NCI-H2029 (cell line): ENCODE data around the gene TELO2.

Experiments used
- DNase-seq: peaks from one replicate; lab custom pipeline; 2025; lab: John Stamatoyannopoulos, UW

TELO2 gene

DNA sequence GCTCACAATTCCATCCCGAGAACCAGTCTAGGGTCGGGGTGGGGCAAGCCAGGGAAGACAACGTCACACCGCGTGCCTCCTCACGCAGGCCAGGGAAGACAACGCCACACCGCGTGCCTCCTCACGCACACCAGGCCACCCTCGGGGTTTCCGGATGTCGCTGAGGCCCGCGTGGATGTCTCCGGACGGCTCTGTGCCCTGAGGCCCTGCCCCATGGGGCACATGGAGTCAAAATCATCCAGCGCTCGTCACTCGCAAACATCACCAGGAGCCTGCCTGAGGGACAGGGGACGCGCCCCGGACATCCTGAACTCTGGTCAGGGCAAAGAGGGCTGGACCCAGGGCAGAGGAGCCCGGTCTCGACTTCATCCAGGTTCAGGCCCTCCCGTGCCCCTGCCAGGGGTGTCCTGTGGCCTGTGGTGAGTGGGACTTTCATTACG, 44.0 kb downstream of the TELO2 start:
- no peak for DNase-seq

GRCh38 chr16:1537763-1538289, 44.7 kb downstream of the TELO2 start:
- no peak for DNase-seq

DNA sequence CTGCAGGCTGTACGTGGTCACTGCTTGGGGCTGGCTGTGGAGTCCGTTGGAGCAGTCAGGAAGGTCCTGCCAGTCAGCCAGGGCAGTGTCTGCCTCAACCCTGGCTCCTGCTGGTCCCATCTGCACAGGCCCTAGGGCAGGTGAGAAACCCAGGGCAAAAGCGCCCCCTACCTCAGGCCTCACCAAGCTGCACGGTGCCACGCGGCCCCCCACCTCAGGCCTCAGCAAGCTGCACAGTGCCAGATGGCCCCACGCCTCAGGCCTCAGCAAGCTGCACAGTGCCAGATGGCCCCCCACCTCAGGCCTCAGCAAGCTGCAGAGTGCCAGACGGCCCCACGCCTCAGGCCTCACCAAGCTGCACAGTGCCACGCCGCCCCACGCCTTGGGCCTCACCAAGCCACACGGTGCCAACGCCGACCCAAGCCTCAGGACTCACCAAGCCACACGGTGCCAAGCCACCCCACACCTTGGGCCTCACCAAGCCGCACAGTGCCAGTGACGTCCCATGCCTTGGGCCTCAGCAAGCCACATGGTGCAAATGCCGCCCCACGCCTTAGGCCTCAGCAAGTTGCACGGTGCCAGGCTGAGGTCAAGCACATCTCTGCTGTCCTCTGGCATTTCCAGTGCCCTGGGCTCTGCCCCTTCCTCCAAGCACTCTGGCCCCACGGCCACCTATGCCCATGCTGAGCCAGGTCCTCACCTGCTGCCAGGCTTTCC, 45.8 kb downstream of the TELO2 start:
- no peak for DNase-seq

GRCh38 chr16:1539720-1540555, 46.8 kb downstream of the TELO2 start:
- DNase-seq = no peak

GRCh38 chr16:1540556-1540855, 47.3 kb downstream of the TELO2 start:
- no peak for DNase-seq

- no peak for DNase-seq
These were observed 48.4 kb downstream of the TELO2 start for GRCh38 chr16:1541293-1542165.

DNA sequence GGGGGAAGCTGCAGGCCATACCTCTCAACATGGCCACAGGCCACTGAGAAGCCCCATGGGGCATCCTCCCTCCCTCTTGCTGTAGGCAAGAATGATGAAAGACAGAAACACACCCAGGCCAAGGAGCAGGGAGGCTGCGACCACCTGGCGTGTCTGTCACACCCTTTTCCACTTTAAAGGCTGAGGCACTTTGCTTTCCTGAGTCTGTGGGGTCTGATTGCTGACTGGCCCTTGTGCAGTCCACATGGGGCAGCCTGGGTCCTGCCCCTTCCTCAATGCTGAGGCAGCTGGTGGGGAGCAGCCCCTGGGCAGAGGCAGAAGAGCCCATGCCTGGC, 49.0 kb downstream of the TELO2 start:
- DNase-seq = no peak

DNA sequence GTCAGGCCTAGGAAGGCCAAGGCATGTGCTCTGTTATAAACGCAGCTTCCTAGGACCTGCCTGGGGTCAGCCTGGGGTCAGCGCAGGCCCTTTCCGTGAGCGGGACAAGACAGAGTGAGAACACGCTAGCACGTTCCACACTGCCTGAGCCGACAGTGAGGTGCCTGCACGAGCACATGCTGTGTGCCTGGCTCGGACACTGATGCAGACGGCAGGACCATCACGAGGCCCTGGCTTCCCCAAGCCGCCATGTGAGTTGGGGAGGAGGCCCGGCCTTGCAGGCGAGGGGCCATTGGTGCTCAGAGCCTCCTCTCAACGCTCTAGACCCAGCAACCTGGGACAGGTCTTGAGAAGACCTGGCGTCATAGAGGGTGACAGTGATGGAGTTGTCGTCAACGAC, 49.4 kb downstream of the TELO2 start:
- no peak for DNase-seq

DNA sequence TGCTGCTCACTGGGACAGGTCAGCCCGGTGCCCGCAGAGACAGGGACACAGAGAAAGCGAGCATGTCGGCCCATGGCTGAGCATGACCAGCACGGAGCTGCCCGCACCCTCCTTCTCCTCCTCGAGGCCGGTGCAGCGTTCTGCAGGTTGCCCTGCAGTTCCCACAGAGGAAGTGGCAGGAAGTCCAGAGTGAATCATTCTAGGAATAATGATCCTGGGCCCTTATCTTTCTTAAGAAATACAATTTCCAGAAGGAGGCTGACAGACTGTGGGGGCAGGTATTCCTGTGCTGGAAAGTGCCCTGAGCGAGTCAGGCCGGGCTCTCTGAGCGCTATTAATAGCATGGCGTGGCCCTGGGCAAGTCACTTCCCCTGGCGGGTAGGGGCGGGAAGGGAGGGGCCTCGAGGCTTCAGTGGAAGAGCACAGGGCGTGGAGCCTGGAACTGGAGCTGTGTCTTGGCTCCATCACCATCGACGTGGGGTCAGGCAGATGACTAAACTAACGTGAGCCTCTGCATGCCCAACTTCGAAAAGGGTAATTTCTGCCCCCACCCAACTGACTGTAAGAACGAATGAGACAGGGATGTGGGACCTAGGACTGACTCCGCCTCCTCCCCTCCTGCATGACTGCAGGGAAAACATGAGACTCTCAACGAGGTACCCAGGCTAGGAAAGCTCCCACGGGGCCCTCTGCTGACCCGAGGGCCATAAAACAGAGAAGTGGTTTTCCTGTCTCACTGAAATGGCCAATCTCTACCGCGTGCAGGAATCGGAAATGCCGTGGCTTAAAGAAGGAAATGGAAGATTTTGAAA, 50.1 kb downstream of the TELO2 start:
- DNase-seq = no peak

- no peak for DNase-seq
These were observed 52.2 kb downstream of the TELO2 start for GRCh38 chr16:1545044-1546040.

DNA sequence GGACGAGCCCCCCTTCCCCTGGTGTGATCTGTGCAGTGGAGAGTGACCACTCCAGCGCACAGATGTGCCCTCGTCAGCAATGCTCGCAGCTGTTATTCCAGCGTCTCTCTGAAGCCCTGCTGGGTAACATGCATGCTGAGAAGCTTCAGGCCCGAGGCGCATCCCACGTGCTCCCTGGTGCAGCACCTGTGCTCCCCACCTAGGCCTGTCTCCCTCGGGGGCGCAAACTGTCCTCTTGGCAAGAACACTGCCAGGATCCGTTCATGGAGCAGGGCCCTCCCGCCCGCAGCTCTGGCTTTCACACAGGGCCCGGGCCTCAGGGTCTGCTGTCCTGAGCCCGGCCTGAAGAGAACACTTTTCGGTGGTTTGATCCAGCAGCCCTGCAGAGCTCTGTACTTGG, 53.3 kb downstream of the TELO2 start:
- DNase-seq = no peak

DNA sequence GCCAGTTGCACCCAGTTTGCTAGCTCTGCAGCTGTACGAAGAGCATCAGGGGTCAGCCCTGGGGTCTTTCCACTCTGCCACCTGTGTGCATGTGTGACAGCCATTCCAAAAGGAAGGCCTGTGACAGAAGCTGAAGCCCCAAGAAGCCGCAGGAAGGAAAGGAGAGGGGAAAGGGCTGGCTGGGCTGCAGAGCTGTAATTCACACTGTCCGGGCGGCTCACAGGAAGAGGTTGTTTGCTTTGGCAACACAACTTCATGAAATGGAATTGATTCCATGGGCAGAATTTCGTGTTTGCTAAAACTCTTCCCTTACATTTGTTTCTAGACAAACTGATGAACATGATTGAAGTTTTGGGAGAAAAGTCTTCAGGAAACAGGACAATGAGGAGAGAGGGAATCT, 55.1 kb downstream of the TELO2 start:
- no peak for DNase-seq

- DNase-seq = no peak
These were observed 55.6 kb downstream of the TELO2 start for GRCh38 chr16:1548727-1549126.

DNA sequence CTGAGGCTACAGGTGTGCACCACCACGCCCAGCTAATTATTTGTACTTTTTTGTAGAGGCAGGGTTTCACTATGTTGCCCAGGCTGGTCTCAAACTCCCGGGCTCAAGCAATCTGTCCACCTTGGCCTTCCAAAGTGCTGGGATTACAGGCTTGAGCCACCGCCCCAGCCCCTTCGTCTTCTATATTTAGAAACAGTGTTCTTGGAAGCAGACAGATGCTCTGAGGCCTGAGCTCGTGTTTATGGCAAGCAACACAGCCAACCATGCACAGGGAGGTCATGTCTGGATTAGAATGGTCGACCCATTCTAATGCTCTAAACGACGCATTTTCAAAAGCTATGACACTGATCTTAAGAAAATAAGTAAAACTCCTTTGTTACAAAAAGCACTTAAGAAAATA, 56.9 kb downstream of the TELO2 start:
- no peak for DNase-seq

- no peak for DNase-seq
These were observed 57.5 kb downstream of the TELO2 start for GRCh38 chr16:1550696-1551095.

DNA sequence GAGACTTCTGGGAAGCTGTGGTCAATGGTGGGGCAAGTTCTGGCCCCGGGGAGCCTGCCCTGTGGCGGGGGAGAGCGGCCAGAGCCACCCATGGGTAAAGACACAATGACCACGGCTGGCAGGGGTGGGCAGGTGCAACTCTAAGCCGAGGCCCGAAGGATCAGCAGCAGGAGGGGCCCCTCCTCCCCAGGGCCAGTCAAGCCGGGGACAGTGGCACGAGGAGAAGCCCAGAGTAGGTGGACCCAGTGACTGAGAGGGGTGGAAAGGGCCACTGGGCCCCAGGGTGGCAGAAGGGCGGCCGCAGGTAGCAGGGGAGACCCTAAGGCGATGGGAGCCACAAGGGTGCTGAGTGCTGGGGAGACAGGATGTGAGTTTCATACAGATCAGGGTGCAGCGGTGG, 58.0 kb downstream of the TELO2 start:
- DNase-seq = no peak

DNA sequence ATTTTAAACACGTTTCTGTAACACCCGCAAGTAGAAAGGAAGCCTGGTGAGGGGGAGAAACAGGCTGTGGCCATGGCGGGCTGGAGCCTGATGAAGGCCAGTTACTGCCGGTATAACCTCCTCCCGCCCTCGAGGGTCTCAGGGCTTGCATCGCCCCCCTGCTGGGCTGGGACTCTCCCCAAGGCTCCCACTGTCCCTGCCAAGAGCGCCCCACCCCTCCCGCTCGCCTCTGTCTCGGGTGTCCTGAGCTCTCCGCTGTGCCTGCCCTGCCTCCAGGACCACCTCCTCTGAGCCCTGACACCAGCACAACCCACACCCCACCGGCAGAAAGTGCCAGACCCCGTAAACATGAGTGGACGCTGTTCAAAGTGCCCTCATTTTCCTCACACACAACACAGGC, 59.0 kb downstream of the TELO2 start:
- DNase-seq = no peak

DNA sequence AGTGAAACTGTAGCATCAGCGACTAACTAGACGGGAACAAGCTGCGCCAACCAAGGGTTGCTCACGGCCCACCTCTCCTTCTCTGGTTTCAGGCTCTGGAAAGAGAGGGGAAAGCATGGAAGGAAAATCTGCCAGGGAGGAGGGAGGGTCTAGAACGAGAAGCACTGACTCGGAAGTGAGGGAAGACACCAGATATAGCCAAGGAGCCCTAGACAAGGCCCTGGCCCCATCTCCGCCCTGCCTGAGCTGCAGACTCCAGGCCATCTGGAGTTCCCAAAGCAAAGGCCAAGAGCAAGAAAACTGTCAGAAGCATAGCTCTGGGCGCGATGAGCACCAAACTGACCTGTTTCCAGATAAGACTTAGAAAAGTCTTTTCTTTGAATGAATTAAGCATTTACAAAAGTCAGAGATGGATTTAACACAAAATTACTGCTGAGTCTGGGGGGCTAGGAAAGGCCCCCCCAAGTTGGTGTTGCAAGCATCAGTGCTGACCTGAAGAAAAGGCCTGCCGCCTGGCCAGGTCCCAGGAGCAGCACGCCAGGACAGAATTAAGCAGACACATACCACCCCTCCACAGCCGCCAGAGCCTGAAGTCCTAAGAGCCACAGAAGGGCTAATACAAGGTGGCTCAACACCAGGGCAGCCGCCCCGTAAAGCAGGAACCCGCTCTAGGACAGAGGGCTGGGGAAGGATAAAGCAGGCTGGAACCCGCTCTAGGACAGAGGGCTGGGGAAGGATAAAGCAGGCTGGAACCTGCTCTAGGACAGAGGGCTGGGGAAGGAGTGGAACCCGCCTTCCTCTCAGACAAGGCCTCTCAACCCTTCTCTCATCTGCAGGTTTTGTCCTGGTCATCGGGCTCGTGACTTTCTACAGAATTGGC, 61.0 kb downstream of the TELO2 start:
- no peak for DNase-seq

DNA sequence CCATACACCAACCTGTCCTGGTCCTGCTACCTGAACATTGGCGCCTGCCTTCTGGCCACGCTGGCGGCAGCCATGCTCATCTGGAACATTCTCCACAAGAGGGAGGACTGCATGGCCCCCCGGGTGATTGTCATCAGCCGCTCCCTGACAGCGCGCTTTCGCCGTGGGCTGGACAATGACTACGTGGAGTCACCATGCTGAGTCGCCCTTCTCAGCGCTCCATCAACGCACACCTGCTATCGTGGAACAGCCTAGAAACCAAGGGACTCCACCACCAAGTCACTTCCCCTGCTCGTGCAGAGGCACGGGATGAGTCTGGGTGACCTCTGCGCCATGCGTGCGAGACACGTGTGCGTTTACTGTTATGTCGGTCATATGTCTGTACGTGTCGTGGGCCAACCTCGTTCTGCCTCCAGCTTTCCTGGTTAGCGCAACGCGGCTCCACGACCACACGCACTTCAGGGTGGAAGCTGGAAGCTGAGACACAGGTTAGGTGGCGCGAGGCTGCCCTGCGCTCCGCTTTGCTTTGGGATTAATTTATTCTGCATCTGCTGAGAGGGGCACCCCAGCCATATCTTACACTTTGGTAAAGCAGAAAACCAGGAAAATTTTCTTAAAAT, 61.8 kb downstream of the TELO2 start:
- DNase-seq = no peak
